Ishikawa (cell line): Measurements from ENCODE around the gene CD19.

Source experiments
- CEBPB ChIP-seq: IDR thresholded peaks from 2 replicates; pipeline ENCODE4 v1.6.1; 2012
- CREB1 ChIP-seq: IDR thresholded peaks from 2 replicates; pipeline ENCODE4 v1.6.1; 2012; ENCODE audit warnings: low read depth
- EGR1 ChIP-seq: IDR thresholded peaks from 2 replicates; pipeline ENCODE4 v1.6.1; 2012
- EP300 ChIP-seq: IDR thresholded peaks from 2 replicates; pipeline ENCODE4 v1.6.1; 2012; ENCODE audit warnings: borderline replicate concordance
- FOXM1 ChIP-seq: IDR thresholded peaks from 2 replicates; pipeline ENCODE4 v1.6.1; 2012; ENCODE audit warnings: low read depth, borderline replicate concordance
- NFIC ChIP-seq: IDR thresholded peaks from 2 replicates; pipeline ENCODE4 v1.6.1; 2012
- RAD21 ChIP-seq: IDR thresholded peaks from 2 replicates; pipeline ENCODE4 v1.6.1; 2012; ENCODE audit warnings: low read depth
- TAF1 ChIP-seq: IDR thresholded peaks from 2 replicates; pipeline ENCODE4 v1.6.1; 2012; ENCODE audit warnings: low read depth, mild to moderate bottlenecking
- TCF12 ChIP-seq: IDR thresholded peaks from 2 replicates; pipeline ENCODE4 v1.6.1; 2012; ENCODE audit warnings: low read depth
- TEAD4 ChIP-seq: IDR thresholded peaks from 2 replicates; pipeline ENCODE4 v1.6.1; 2012
- USF1 ChIP-seq: IDR thresholded peaks from 2 replicates; pipeline ENCODE4 v1.6.1; 2012
- YY1 ChIP-seq: IDR thresholded peaks from 2 replicates; pipeline ENCODE4 v1.6.1; 2012; ENCODE audit warnings: low read depth
- ZBTB7A ChIP-seq: IDR thresholded peaks from 2 replicates; pipeline ENCODE4 v1.6.1; 2012; ENCODE audit warnings: low read depth
- TF ChIP-seq, protein P1 (sequence below): IDR thresholded peaks from 2 replicates; pipeline ENCODE4 v1.6.1; 2012; ENCODE audit warnings: low read depth, mild to moderate bottlenecking
- TF ChIP-seq, protein P2 (sequence below): IDR thresholded peaks from 2 replicates; pipeline ENCODE4 v1.6.1; 2012

The CD19 gene

GRCh38 chr16:28903344-28904042 lies 28.3 kb upstream of the CD19 start:
- TF ChIP-seq TEAD4 (no peak), YY1 (no peak), FOXM1 (no peak), TCF12 (no peak), EGR1 (no peak), CREB1 (no peak), EP300 (no peak), CEBPB (no peak), RAD21 (no peak), ZBTB7A (no peak)
- TF ChIP-seq, protein P1, sequence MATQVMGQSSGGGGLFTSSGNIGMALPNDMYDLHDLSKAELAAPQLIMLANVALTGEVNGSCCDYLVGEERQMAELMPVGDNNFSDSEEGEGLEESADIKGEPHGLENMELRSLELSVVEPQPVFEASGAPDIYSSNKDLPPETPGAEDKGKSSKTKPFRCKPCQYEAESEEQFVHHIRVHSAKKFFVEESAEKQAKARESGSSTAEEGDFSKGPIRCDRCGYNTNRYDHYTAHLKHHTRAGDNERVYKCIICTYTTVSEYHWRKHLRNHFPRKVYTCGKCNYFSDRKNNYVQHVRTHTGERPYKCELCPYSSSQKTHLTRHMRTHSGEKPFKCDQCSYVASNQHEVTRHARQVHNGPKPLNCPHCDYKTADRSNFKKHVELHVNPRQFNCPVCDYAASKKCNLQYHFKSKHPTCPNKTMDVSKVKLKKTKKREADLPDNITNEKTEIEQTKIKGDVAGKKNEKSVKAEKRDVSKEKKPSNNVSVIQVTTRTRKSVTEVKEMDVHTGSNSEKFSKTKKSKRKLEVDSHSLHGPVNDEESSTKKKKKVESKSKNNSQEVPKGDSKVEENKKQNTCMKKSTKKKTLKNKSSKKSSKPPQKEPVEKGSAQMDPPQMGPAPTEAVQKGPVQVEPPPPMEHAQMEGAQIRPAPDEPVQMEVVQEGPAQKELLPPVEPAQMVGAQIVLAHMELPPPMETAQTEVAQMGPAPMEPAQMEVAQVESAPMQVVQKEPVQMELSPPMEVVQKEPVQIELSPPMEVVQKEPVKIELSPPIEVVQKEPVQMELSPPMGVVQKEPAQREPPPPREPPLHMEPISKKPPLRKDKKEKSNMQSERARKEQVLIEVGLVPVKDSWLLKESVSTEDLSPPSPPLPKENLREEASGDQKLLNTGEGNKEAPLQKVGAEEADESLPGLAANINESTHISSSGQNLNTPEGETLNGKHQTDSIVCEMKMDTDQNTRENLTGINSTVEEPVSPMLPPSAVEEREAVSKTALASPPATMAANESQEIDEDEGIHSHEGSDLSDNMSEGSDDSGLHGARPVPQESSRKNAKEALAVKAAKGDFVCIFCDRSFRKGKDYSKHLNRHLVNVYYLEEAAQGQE = no peak
- TF ChIP-seq, protein P2, sequence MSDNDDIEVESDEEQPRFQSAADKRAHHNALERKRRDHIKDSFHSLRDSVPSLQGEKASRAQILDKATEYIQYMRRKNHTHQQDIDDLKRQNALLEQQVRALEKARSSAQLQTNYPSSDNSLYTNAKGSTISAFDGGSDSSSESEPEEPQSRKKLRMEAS = no peak

- TF ChIP-seq EP300 = no peak
- TF ChIP-seq, protein P1 = no peak
- TF ChIP-seq EGR1 = no peak
- no peak for TF ChIP-seq YY1
- no peak for TF ChIP-seq RAD21
- TF ChIP-seq, protein P2 = no peak
- TF ChIP-seq CREB1 = no peak
- TF ChIP-seq FOXM1 = no peak
Measured at GRCh38 chr16:28904363-28904762, 27.4 kb upstream of the CD19 start.

DNA sequence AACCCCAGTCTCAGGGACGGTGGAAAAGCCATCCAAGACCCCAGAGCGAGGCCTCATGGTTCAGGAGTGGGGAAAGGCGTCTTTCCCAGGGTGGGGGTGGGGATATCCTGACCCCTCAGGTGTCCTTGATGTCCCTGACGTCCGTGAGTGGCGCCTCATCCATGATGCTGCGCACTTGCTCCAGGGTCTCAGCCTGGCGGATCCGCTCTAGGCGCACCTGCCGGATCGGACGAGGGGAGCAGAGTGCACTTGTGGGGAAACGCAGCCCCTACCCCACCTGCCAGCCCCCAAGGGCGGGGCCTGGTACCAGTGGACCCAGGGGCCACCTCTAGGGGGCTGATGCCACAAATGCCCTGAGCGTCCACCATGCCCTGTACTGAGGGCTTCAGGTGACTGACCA lies 26.9 kb upstream of the CD19 start:
- TF ChIP-seq, protein P2 = no peak
- TF ChIP-seq, protein P1 = no peak
- TF ChIP-seq USF1 (no peak), TEAD4 (no peak), ZBTB7A (no peak), CREB1 (no peak), NFIC (no peak), FOXM1 (no peak), CEBPB (no peak), TAF1 (no peak), YY1 (no peak), EP300 (no peak), RAD21 (no peak), EGR1 (no peak), TCF12 (no peak)

DNA sequence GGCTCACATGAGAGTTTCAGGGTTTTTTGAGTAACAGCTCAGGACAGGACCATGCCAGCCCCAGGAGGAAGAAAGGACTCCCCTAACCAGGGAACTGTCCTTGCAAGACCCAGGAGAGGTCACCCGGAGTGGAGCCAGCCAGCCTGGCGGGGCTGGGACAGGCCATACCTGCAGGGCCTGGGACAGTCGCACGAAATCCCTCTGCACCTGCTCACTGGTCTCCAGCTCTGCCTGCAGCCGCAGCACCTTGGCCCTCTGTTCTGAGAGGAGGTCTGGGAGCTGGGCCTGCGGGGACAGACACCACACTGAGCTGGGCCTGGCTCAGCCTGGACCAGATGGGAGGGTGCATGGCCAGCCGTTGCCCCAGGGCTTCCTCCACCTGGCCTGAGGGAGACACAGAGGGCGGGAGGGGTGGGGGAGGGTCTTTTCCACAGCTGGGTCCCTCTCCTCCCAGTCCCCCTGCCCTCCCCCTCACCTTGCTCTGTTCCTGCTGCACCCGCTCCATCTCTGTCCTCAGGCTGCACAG lies 26.5 kb upstream of the CD19 start:
- TF ChIP-seq TAF1 = no peak
- TF ChIP-seq NFIC = no peak
- TF ChIP-seq, protein P1 = no peak
- no peak for TF ChIP-seq CEBPB
- no peak for TF ChIP-seq ZBTB7A
- TF ChIP-seq TEAD4 = no peak
- TF ChIP-seq USF1 = no peak
- TF ChIP-seq EGR1 = no peak
- TF ChIP-seq YY1 = no peak
- TF ChIP-seq RAD21 = no peak
- TF ChIP-seq EP300 = no peak
- TF ChIP-seq CREB1 = no peak
- TF ChIP-seq, protein P2 = no peak
- no peak for TF ChIP-seq TCF12
- no peak for TF ChIP-seq FOXM1
